Activated CD8-positive, alpha-beta memory T cell treated with anti-CD3 and anti-CD28 coated beads, Interleukin-2, amount 10 ng/mL, durations not matched to agents 7 days and 5 days (primary cell): Measurements from ENCODE around the gene CGNL1. TPM values are rescaled to one million over a fixed set of nuclear protein-coding genes. Genes with fewer than 3 reads are reported as not detected.

Experiments used
- ATAC-seq: fragments of 150-1000 bp; cut with Tn5 transposase; one replicate; pipeline ENCODE4 v1.10.0; 2021; ENCODE audit warnings: moderate library complexity
- CTCF ChIA-PET: fragments of 350-600 bp; sonication (Branson Sonifier 250); formaldehyde crosslinking; loops from one replicate; lab custom pipeline; 2021; ENCODE audit warnings: antibody characterized with exemption; lab: Charles Lee
- DNase-seq: peaks from one replicate; pipeline ENCODE4 v3.0.0-alpha.2; 2020
- H3K27ac Mint-ChIP-seq: one replicate; pipeline ENCODE4 v1.8.0; 2021; ENCODE audit warnings: mild to moderate bottlenecking, mixed read lengths
- H3K27me3 Mint-ChIP-seq: one replicate; pipeline ENCODE4 v1.8.0; 2021; ENCODE audit warnings: mixed read lengths
- H3K36me3 Mint-ChIP-seq: one replicate; pipeline ENCODE4 v1.8.0; 2021; ENCODE audit warnings: mild to moderate bottlenecking, mixed read lengths
- H3K4me1 Mint-ChIP-seq: one replicate; pipeline ENCODE4 v1.8.0; 2021; ENCODE audit warnings: mixed read lengths
- H3K4me3 Mint-ChIP-seq: one replicate; pipeline ENCODE4 v1.8.0; 2021; ENCODE audit warnings: mild to moderate bottlenecking, moderate library complexity, mixed read lengths
- H3K9me3 Mint-ChIP-seq: one replicate; pipeline ENCODE4 v1.8.0; 2022; ENCODE audit warnings: low read depth, mixed read lengths
- total RNA-seq, 2 experiments: library from RNA; stranded (reverse); gene quantifications; one replicate each; pipeline ENCODE4 v1.2.3, GENCODE V29; 2021

CGNL1 gene
- total RNA-seq, 2 experiments from 2014 or later: not detected

DNA sequence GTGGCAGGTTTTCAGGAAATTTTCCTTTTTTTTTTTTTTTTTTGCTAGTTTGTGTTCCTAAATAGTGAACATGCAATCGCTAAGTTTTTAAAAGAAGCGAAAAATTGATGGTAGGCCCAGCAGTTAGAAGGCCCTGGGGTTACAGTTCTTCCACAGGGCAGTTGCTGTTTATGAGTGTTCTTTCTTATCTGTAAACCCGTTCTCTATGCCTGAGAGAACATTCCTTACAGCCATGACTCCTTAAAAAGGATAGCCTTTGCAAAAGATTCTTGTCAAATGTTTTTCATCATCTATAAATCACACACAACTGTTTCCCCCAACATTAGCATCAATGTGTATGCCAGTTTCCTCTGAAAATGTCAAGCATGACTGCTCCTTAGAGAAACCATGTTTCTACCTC, 191.6 kb downstream of the CGNL1 start:
- H3K27me3 Mint-ChIP-seq: peaks cover 52% of the 10 kb centered on the region
- no peaks in the 10 kb centered on the region for H3K9me3 Mint-ChIP-seq
- no peaks in the 10 kb centered on the region for H3K36me3 Mint-ChIP-seq
- ATAC-seq (no peak), DNase-seq (no peak)
- CTCF ChIA-PET: interaction anchor here (0.7 kb wide), 1 partner anchor 145 kb away, joined by 3 read pairs; no protein-coding TSS in a partner anchor
- H3K4me3 Mint-ChIP-seq: no peak overlapping the region
- peaks cover 18% of the 10 kb centered on the region for H3K4me1 Mint-ChIP-seq
- no peak overlapping the region for H3K27ac Mint-ChIP-seq

DNA sequence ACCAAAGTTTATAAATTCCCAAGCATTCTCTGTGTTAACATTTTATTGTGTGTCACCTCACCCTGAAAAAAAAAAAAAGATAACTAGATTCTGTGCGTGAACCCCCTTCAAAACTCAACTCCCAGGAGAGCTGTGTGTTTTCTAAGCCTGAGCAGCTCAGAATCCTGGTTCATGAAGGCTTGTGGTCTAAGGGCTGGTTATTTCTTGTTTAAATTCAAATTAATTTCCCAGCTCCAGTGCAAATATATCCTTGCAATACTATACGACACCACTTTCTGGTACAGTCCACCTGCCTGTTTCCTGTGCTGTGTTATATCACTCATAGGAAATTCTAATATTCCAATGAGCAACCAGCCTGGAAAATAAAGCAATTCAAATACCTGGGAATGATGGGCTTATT, 192.0 kb downstream of the CGNL1 start:
- CTCF ChIA-PET: no interaction called here

GRCh38 chr15:57570340-57570739, 194.0 kb downstream of the CGNL1 start:
- Mint-ChIP-seq H3K9me3 (no peaks in the 10 kb centered on the region), H3K27ac (no peak overlapping the region), H3K4me1 (peaks cover 7% of the 10 kb centered on the region), H3K4me3 (no peak overlapping the region), H3K36me3 (no peaks in the 10 kb centered on the region), H3K27me3 (peaks cover 45% of the 10 kb centered on the region)
- DNase-seq (no peak), ATAC-seq (no peak)
- CTCF ChIA-PET: no interaction called here

More for the DNA sequence above, 192.0 kb downstream of the CGNL1 start:
- no peak overlapping the region for H3K27ac Mint-ChIP-seq
- ATAC-seq: no peak
- peaks cover 16% of the 10 kb centered on the region for H3K4me1 Mint-ChIP-seq
- no peak overlapping the region for H3K4me3 Mint-ChIP-seq
- H3K9me3 Mint-ChIP-seq: no peaks in the 10 kb centered on the region
- no peak for DNase-seq
- H3K27me3 Mint-ChIP-seq: peaks cover 50% of the 10 kb centered on the region
- no peaks in the 10 kb centered on the region for H3K36me3 Mint-ChIP-seq

GRCh38 chr15:57570994-57571393, 194.7 kb downstream of the CGNL1 start:
- H3K9me3 Mint-ChIP-seq: no peaks in the 10 kb centered on the region
- peaks cover 2% of the 10 kb centered on the region for H3K4me1 Mint-ChIP-seq
- no peak overlapping the region for H3K4me3 Mint-ChIP-seq
- ATAC-seq (no peak), DNase-seq (no peak)
- H3K27ac Mint-ChIP-seq: no peak overlapping the region
- H3K36me3 Mint-ChIP-seq: no peaks in the 10 kb centered on the region
- peaks cover 40% of the 10 kb centered on the region for H3K27me3 Mint-ChIP-seq
- CTCF ChIA-PET: interaction anchor here (1.0 to 1.7 kb wide), 3 partner anchors 11 to 161 kb away, joined by 3 to 9 read pairs (median 3); no protein-coding TSS in a partner anchor

DNA sequence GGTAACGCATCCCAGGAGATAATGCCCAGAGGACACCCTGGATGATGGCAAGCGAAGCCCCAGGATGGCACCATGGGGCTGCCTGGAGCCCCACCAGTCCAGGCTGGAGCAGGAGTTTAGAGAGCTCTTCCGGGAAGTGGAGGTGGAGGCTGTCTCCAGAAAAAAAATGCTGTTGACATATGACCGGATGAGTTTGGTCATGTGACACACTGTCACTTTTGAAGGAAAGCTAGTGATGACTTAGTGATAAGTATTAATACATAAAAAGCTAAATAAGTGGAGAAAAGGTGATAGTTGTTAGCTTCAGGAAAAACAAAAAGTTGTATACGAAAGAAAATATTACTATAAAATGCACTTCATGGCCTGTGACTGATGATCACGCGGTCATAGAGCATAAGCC, 195.4 kb downstream of the CGNL1 start:
- no peaks in the 10 kb centered on the region for H3K4me1 Mint-ChIP-seq
- H3K36me3 Mint-ChIP-seq: no peaks in the 10 kb centered on the region
- no peak overlapping the region for H3K4me3 Mint-ChIP-seq
- H3K27ac Mint-ChIP-seq: no peak overlapping the region
- H3K9me3 Mint-ChIP-seq: no peaks in the 10 kb centered on the region
- DNase-seq (no peak), ATAC-seq (no peak)
- CTCF ChIA-PET: interaction anchor here (1.5 to 1.7 kb wide), 2 partner anchors 12 to 29 kb away, joined by 3 to 9 read pairs; no protein-coding TSS in a partner anchor
- peaks cover 34% of the 10 kb centered on the region for H3K27me3 Mint-ChIP-seq

- no peak for DNase-seq
- Mint-ChIP-seq H3K27ac (no peak overlapping the region), H3K36me3 (no peaks in the 10 kb centered on the region), H3K4me3 (no peak overlapping the region), H3K9me3 (no peaks in the 10 kb centered on the region), H3K27me3 (peaks cover 32% of the 10 kb centered on the region), H3K4me1 (no peaks in the 10 kb centered on the region)
- ATAC-seq: no peak
- CTCF ChIA-PET: interaction anchor here (1.5 to 1.7 kb wide), 2 partner anchors 12 to 30 kb away, joined by 3 to 9 read pairs; no protein-coding TSS in a partner anchor
Observed at GRCh38 chr15:57572468-57572867, 196.2 kb downstream of the CGNL1 start.

DNA sequence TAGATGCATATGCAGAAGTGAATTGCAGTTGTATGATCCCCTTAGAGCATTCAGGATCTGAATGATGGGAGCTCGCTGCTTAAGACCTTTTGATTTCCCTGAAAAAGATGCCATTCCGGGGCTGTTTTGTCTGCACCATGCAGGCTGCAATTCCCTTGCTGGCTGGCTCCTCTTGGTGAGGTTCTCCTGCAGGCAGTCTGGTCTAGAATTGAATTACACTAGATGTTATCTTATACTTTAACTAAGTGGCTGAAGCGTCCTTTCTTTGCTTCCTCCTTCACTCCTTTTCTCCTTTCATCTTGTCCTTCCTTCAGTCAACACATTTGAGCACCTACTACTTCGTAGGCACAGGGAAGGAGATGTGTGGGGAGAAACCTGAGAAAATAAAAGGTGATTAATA, 196.8 kb downstream of the CGNL1 start:
- H3K36me3 Mint-ChIP-seq: no peaks in the 10 kb centered on the region
- H3K9me3 Mint-ChIP-seq: no peaks in the 10 kb centered on the region
- CTCF ChIA-PET: no interaction called here
- no peaks in the 10 kb centered on the region for H3K4me1 Mint-ChIP-seq
- ATAC-seq: no peak
- no peak overlapping the region for H3K27ac Mint-ChIP-seq
- no peak overlapping the region for H3K4me3 Mint-ChIP-seq
- H3K27me3 Mint-ChIP-seq: peaks cover 34% of the 10 kb centered on the region
- DNase-seq: no peak

- DNase-seq: no peak
- CTCF ChIA-PET: interaction anchor here (1.5 kb wide), 1 partner anchor 16 kb away, joined by 5 read pairs; no protein-coding TSS in a partner anchor
- Mint-ChIP-seq H3K36me3 (no peaks in the 10 kb centered on the region), H3K4me1 (no peaks in the 10 kb centered on the region), H3K9me3 (no peaks in the 10 kb centered on the region), H3K27ac (no peak overlapping the region), H3K27me3 (peaks cover 33% of the 10 kb centered on the region), H3K4me3 (no peak overlapping the region)
- no peak for ATAC-seq
Observed at GRCh38 chr15:57575363-57575762, 199.1 kb downstream of the CGNL1 start.

DNA sequence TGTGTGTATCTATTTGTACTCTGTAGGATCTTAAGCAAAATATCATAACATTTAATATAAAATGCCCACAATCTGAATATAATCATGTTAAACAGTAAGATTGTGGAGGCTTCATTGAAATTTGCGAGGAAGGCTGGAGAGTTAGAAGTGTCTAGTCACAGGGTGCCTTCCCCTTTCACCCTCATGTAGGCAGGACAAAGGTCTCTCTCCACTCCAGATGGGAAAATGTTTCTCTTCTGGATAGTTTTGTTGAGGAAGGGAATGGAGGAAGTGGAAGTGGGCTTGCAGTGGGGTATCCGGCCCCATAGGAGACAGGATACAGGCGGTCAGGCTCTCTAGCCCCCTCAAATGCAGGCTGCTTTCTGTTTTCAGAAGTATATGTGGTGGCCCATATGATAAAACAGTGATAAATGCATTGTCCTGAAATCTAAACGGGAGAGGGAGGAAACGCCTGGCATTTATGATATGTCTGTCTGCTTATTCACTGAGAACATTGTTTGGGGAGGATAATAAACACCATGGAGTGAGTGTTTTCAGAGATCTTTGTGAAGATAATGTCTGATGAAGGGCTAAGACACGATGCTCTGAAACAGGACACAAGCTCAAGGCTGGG, 202.1 kb downstream of the CGNL1 start:
- H3K36me3 Mint-ChIP-seq: peaks cover under 1% of the 10 kb centered on the region
- CTCF ChIA-PET: no interaction called here
- peaks cover 12% of the 10 kb centered on the region for H3K9me3 Mint-ChIP-seq
- DNase-seq (no peak), ATAC-seq (no peak)
- H3K4me3 Mint-ChIP-seq: no peak overlapping the region
- peaks cover 34% of the 10 kb centered on the region for H3K27me3 Mint-ChIP-seq
- no peak overlapping the region for H3K27ac Mint-ChIP-seq
- no peaks in the 10 kb centered on the region for H3K4me1 Mint-ChIP-seq

DNA sequence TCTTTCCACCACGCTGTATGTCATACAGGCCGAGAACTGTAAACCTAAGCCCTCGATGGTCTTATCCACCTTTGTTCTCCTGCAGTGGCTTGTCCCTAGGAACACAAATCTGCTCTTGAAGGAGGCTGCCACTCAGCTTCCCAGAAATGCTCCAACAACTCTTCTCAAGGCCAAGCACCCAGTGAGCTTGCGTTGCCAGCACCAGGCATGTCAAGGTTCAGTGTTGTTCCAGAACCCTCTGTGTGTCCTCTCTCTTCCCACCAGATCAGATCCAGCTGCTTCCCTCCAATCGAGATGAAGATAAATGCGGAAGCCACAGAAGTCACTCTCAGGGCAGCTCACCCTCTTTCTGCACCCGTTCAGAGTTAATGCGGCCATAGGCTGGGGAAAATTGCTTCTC, 204.1 kb downstream of the CGNL1 start:
- H3K27ac Mint-ChIP-seq: no peak overlapping the region
- CTCF ChIA-PET: no interaction called here
- H3K36me3 Mint-ChIP-seq: peaks cover 2% of the 10 kb centered on the region
- no peaks in the 10 kb centered on the region for H3K4me1 Mint-ChIP-seq
- H3K4me3 Mint-ChIP-seq: no peak overlapping the region
- ATAC-seq (no peak), DNase-seq (no peak)
- H3K27me3 Mint-ChIP-seq: peaks cover 39% of the 10 kb centered on the region
- peaks cover 14% of the 10 kb centered on the region for H3K9me3 Mint-ChIP-seq

GRCh38 chr15:57580866-57581265, 204.6 kb downstream of the CGNL1 start:
- no peak for DNase-seq
- Mint-ChIP-seq H3K36me3 (peaks cover 2% of the 10 kb centered on the region), H3K4me3 (no peak overlapping the region), H3K27ac (no peak overlapping the region), H3K27me3 (peaks cover 41% of the 10 kb centered on the region), H3K4me1 (no peaks in the 10 kb centered on the region), H3K9me3 (peaks cover 14% of the 10 kb centered on the region)
- CTCF ChIA-PET: no interaction called here
- ATAC-seq: no peak

GRCh38 chr15:57582090-57582489, 205.8 kb downstream of the CGNL1 start:
- no peak overlapping the region for H3K27ac Mint-ChIP-seq
- H3K27me3 Mint-ChIP-seq: peaks cover 42% of the 10 kb centered on the region
- H3K4me1 Mint-ChIP-seq: peaks cover 2% of the 10 kb centered on the region
- no peak overlapping the region for H3K4me3 Mint-ChIP-seq
- DNase-seq (no peak), ATAC-seq (no peak)
- peaks cover 14% of the 10 kb centered on the region for H3K9me3 Mint-ChIP-seq
- CTCF ChIA-PET: no interaction called here
- peaks cover 2% of the 10 kb centered on the region for H3K36me3 Mint-ChIP-seq

GRCh38 chr15:57583282-57583681, 207.0 kb downstream of the CGNL1 start:
- Mint-ChIP-seq H3K36me3 (peaks cover 2% of the 10 kb centered on the region), H3K4me3 (no peak overlapping the region), H3K27ac (no peak overlapping the region), H3K27me3 (peaks cover 37% of the 10 kb centered on the region), H3K4me1 (peaks cover 10% of the 10 kb centered on the region), H3K9me3 (peaks cover 14% of the 10 kb centered on the region)
- CTCF ChIA-PET: no interaction called here
- ATAC-seq (no peak), DNase-seq (no peak)

- H3K4me3 Mint-ChIP-seq: no peak overlapping the region
- H3K27me3 Mint-ChIP-seq: peaks cover 35% of the 10 kb centered on the region
- CTCF ChIA-PET: no interaction called here
- DNase-seq (no peak), ATAC-seq (no peak)
- peaks cover 14% of the 10 kb centered on the region for H3K9me3 Mint-ChIP-seq
- H3K36me3 Mint-ChIP-seq: peaks cover 2% of the 10 kb centered on the region
- H3K27ac Mint-ChIP-seq: no peak overlapping the region
- H3K4me1 Mint-ChIP-seq: peaks cover 10% of the 10 kb centered on the region
Observed at GRCh38 chr15:57583720-57584119, 207.4 kb downstream of the CGNL1 start.
